CD4-positive, alpha-beta T cell (primary cell): ENCODE data around the gene SLC25A51. TPM values are rescaled to one million over a fixed set of nuclear protein-coding genes. Genes with fewer than 3 reads are reported as not detected.

Experiments used
- ATAC-seq: fragments of 200-7000 bp; cut with Tn5 transposase; one replicate; pipeline ENCODE4 v1.10.0; 2022; ENCODE audit warnings: mild to moderate bottlenecking; ENCODE audit not compliant: poor library complexity
- CTCF ChIA-PET: fragments of 350-600 bp; sonication (Branson Sonifier 250); formaldehyde crosslinking; loops from one replicate; lab custom pipeline; 2021; ENCODE audit warnings: antibody characterized with exemption, inconsistent platforms; lab: Charles Lee
- POLR2A ChIA-PET: fragments of 350-600 bp; sonication (Branson Sonifier 250); formaldehyde crosslinking; loops from one replicate; lab custom pipeline; 2021; ENCODE audit warnings: antibody characterized with exemption, inconsistent platforms; lab: Charles Lee
- DNase-seq, 14 experiments: peaks; one replicate each; pipeline ENCODE4 v3.0.0-alpha.2; 2013 to 2020; ENCODE audit warnings: mixed read lengths in 2 of 14
- H3K27ac ChIP-seq, 2 donors: one replicate each; pipeline versions ENCODE4 v1.5.1 to v1.7.0; 2013; ENCODE audit warnings: low read length in 2 of 2, low read depth in 1 of 2, mild to moderate bottlenecking in 1 of 2
- H3K27me3 ChIP-seq, 2 experiments: 1 replicate in 1 of 2; 2 replicates in 1 of 2; pipeline versions ENCODE4 v1.6.1 to v1.7.0; 2013; ENCODE audit warnings: low read length in 2 of 2, control low read depth in 1 of 2, mild to moderate bottlenecking in 1 of 2, moderate library complexity in 1 of 2; ENCODE audit not compliant: insufficient read depth in 2 of 2, control insufficient read depth in 1 of 2
- H3K36me3 ChIP-seq: one replicate; pipeline ENCODE4 v1.6.1; 2013; ENCODE audit warnings: low read length, control low read depth; ENCODE audit not compliant: insufficient read depth
- H3K4me1 ChIP-seq: one replicate; pipeline ENCODE4 v1.6.1; 2013; ENCODE audit warnings: low read length, control low read depth; ENCODE audit not compliant: insufficient read depth
- H3K4me3 ChIP-seq: one replicate; pipeline ENCODE4 v1.5.1; 2013; ENCODE audit warnings: mild to moderate bottlenecking, low read length, moderate library complexity
- H3K9me3 ChIP-seq, 2 experiments: 1 replicate in 1 of 2; 2 replicates in 1 of 2; pipeline versions ENCODE4 v1.6.1 to v1.7.0; 2013; ENCODE audit warnings: low read length in 2 of 2, mild to moderate bottlenecking in 2 of 2, control low read depth in 1 of 2, moderate library complexity in 1 of 2; ENCODE audit not compliant: control insufficient read depth in 1 of 2, insufficient read depth in 1 of 2
- H3K27ac Mint-ChIP-seq: one replicate; pipeline ENCODE4 v1.8.0; 2020; ENCODE audit warnings: mixed read lengths
- H3K27me3 Mint-ChIP-seq: one replicate; pipeline ENCODE4 v1.8.0; 2021; ENCODE audit warnings: mixed read lengths
- H3K36me3 Mint-ChIP-seq: one replicate; pipeline ENCODE4 v1.8.0; 2021; ENCODE audit warnings: low read depth, mixed read lengths
- H3K4me1 Mint-ChIP-seq: one replicate; pipeline ENCODE4 v1.8.0; 2021; ENCODE audit warnings: low read depth, mixed read lengths
- H3K4me3 Mint-ChIP-seq: one replicate; pipeline ENCODE4 v1.8.0; 2020; ENCODE audit warnings: mild to moderate bottlenecking, mixed read lengths
- H3K9me3 Mint-ChIP-seq: one replicate; pipeline ENCODE4 v1.8.0; 2020; ENCODE audit warnings: mixed read lengths
- CTCF ChIP-seq: fragments of 200-600 bp; IDR thresholded peaks from one replicate; pipeline ENCODE4 v1.8.0; 2022; ENCODE audit warnings: antibody characterized with exemption, mild to moderate bottlenecking
- intact Hi-C, 2 experiments: fragments of 100-400 bp; cut with DNase I in 1 of 2; cut with micrococcal nuclease in 1 of 2; formaldehyde crosslinking; loops; one replicate each; pipeline versions ENCODE4 v1.15.1 to v1.9.0; 2023 to 2025; cut with DNase I, micrococcal nuclease
- total RNA-seq, 174 experiments: library from RNA in 2 of 174; stranded (reverse) in 2 of 174; gene quantifications; one replicate each; pipeline ENCODE4 v1.2.3 and lab custom pipeline; 2021 to 2026

The SLC25A51 gene
- total RNA-seq, 2 experiments from 2014 or later, result 13.3 to 13.8 TPM

DNA sequence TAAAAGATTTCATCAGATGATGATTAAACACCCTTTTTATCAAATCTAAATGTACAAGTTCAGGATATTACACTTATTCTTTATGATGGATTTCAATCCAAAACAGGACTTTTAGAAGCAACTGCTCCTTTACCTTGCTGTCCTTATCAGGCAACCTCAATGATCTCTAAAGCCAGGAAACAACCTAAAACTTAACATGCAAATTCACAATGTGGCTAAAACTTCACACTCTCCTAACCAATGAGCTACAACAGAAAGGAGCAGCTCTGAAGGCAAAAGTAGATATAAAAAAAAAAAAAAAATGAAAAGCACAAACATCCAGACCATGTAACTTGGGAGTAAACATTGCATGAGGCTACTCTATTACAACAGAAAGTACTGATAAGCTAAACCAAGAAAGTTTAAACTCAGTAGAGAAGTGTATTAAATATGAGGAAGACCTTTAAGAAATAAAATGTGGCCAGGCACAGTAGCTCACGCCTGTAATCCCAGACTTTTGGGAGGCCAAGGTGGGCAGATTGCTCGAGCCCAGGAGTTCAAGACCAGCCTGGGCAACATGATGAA is 22.9 kb downstream of the SLC25A51 start:
- H3K4me3 Mint-ChIP-seq, result no peak overlapping the region
- H3K9me3 Mint-ChIP-seq, result no peaks in the 10 kb centered on the region
- peaks cover 10% of the 10 kb centered on the region for H3K36me3 ChIP-seq
- no peaks in the 10 kb centered on the region for H3K4me1 Mint-ChIP-seq
- DNase-seq, result no peak
- H3K4me1 ChIP-seq, result no peaks in the 10 kb centered on the region
- H3K27me3 ChIP-seq, result no peaks in the 10 kb centered on the region
- ChIA-PET CTCF (no interaction called here), POLR2A (no interaction called here)
- H3K9me3 ChIP-seq, result no peaks in the 10 kb centered on the region
- H3K4me3 ChIP-seq, result no peak overlapping the region
- intact Hi-C loops, result loop anchor here in 1 of 2 experiments (10.0 kb wide), 1 partner anchor 296 kb away; no protein-coding TSS in a partner anchor
- H3K36me3 Mint-ChIP-seq, result peaks cover 40% of the 10 kb centered on the region
- no peaks in the 10 kb centered on the region for H3K27me3 Mint-ChIP-seq
- no peak for TF ChIP-seq CTCF
- ATAC-seq, result no peak
- H3K27ac ChIP-seq, result no peak overlapping the region
- H3K27ac Mint-ChIP-seq, result no peak overlapping the region

GRCh38 chr9:37876376-37876775 is 27.6 kb downstream of the SLC25A51 start:
- Mint-ChIP-seq H3K4me3 (no peak overlapping the region), H3K9me3 (no peaks in the 10 kb centered on the region), H3K27me3 (no peaks in the 10 kb centered on the region), H3K36me3 (peaks cover 31% of the 10 kb centered on the region), H3K27ac (no peak overlapping the region), H3K4me1 (no peaks in the 10 kb centered on the region)
- ChIA-PET CTCF (no interaction called here), POLR2A (no interaction called here)
- TF ChIP-seq CTCF, result no peak
- Histone ChIP-seq H3K36me3 (peaks cover 5% of the 10 kb centered on the region), H3K9me3 (no peaks in the 10 kb centered on the region), H3K27ac (no peak overlapping the region), H3K27me3 (no peaks in the 10 kb centered on the region), H3K4me1 (no peaks in the 10 kb centered on the region), H3K4me3 (no peak overlapping the region)
- intact Hi-C loops, result loop anchor here in 1 of 2 experiments (10.0 kb wide), 1 partner anchor 58 kb away; no protein-coding TSS in a partner anchor
- no peak for DNase-seq
- ATAC-seq, result no peak

DNA sequence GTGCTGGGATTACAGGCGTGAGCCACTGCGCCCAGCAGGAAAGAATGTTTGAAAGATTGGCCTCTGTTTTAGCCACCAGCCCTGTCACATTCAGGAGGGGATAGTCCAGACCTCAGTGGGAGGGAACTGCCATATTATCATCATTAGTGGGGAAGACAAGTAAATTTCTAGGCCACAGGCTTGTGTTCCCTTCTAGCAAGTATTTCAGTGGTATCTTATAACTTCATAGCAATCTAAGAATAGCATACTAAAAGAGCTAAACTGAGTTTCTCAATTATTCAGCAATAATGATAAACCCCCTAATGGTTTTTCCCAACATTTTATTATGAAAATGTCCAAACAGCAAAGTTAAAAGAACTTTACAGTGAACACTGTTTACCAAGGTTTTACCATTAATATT is 30.0 kb downstream of the SLC25A51 start:
- H3K4me3 Mint-ChIP-seq, result no peak overlapping the region
- no peak overlapping the region for H3K27ac Mint-ChIP-seq
- H3K36me3 Mint-ChIP-seq, result peaks cover 15% of the 10 kb centered on the region
- no peaks in the 10 kb centered on the region for H3K9me3 Mint-ChIP-seq
- H3K27me3 ChIP-seq, result no peaks in the 10 kb centered on the region
- no peaks in the 10 kb centered on the region for H3K4me1 ChIP-seq
- H3K9me3 ChIP-seq, result no peaks in the 10 kb centered on the region
- POLR2A ChIA-PET, result no interaction called here
- no peaks in the 10 kb centered on the region for H3K36me3 ChIP-seq
- no peaks in the 10 kb centered on the region for H3K4me1 Mint-ChIP-seq
- CTCF ChIA-PET, result no interaction called here
- no peaks in the 10 kb centered on the region for H3K27me3 Mint-ChIP-seq
- no peak overlapping the region for H3K4me3 ChIP-seq
- DNase-seq, result no peak
- no peak for ATAC-seq
- TF ChIP-seq CTCF, result no peak
- H3K27ac ChIP-seq, result no peak overlapping the region
- intact Hi-C loops, result loop anchor here in 1 of 2 experiments (10.0 kb wide), 1 partner anchor 61 kb away; no protein-coding TSS in a partner anchor
